ENCODE results near the gene ANAPC15. TPM values are rescaled to one million over a fixed set of nuclear protein-coding genes. Genes with fewer than 3 reads are reported as not detected.

Gene ANAPC15
- total and polyA plus RNA-seq, 2 donors (not counting 3 experiments of a cell fraction or from before 2014, with no cell fraction given): 67.0 to 70.5 TPM

DNA sequence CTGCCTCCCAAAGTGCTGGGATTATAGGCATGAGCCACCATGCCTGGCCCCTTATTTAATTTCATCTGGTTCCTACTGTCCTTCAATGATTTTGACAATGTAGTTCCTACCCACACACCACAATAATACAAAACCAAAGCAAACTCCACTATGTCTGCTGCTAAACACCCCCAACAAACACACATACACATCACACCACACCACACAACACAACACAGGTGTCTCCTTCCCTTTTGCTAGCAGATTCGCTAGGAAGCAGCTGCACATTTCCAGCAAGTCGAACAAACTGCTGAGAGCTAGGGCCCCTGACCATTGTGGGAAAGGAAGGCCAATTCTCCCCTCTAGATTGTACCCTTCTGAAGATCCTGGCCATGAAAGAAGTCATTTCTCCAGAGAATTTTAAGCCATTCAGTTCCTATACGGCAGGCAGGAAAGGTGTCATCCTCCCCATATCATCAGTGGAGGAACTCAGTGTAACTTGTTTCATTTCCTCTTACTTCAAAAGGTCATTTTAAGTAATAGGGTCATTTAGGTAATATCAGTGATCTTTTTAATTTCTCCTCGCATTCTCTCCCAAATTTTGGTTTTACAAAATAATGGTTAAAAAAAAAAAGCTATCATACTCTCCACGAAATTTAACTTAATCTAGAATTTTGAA lies 50.6 kb downstream of the ANAPC15 start:
- CTCF ChIA-PET: no interaction called here
- Histone ChIP-seq H3K27me3 (ENCODE audit: control insufficient read depth in 2 of 2, insufficient read depth in 2 of 2, low read length in 2 of 2) (no peaks in the 10 kb centered on the region), H3K9me3 (replicated peaks; ENCODE audit: control insufficient read depth, insufficient read depth, low read length) (no peaks in the 10 kb centered on the region), H4K20me1 (replicated peaks; ENCODE audit: control insufficient read depth, extremely low read depth, insufficient read depth, low read length) (no peaks in the 10 kb centered on the region), H3K4me2 (ENCODE audit: insufficient read depth, low read length) (no peak overlapping the region), H3K79me2 (ENCODE audit: control insufficient read depth, insufficient read depth, low read length) (peaks cover 35% of the 10 kb centered on the region), H3K4me1 (ENCODE audit: control insufficient read depth, extremely low read depth, insufficient read depth, low read length) (peaks cover 6% of the 10 kb centered on the region), H3K9ac (replicated peaks; ENCODE audit: extremely low read depth, insufficient read depth, low read length) (no peak overlapping the region), H3K36me3 (ENCODE audit: control insufficient read depth in 2 of 2, extremely low read depth in 1 of 2, insufficient read depth in 2 of 2, low read length in 2 of 2) (peaks cover 0 to 3% of the 10 kb centered on the region in 2 experiments), H2AFZ (ENCODE audit: low read depth, low read length) (no peak overlapping the region), H3K27ac (ENCODE audit: insufficient read depth, low read depth, low read length) (no peak overlapping the region), H3K9me1 (replicated peaks; ENCODE audit: control insufficient read depth, extremely low read depth, insufficient read depth, low read length) (no peaks in the 10 kb centered on the region), H3K4me3 (replicated peaks in 1 of 3; ENCODE audit: insufficient read depth in 1 of 3, low read depth in 1 of 3, low read length in 3 of 3) (no peak overlapping the region)
- POLR2A ChIA-PET: interaction anchor here (0.6 kb wide), 1 partner anchor 19 kb away, joined by 7 read pairs; no protein-coding TSS in a partner anchor
- no TSS peak for BruUV-seq (replicated peaks)
- dilution Hi-C loops (cut with MboI; ENCODE audit: extremely low pct_ligation_motif_present, low sequenced_read_pairs): no loop called here
- no peak for FAIRE-seq
- no peak for DNase-seq (ENCODE audit: low read depth, low spot score)
- no peak for TF ChIP-seq MYC (IDR thresholded peaks at IDR 0.05; ENCODE audit: low read depth, low read length)
- TF ChIP-seq POLR2AphosphoS5 (IDR thresholded peaks at IDR 0.05; ENCODE audit: insufficient read depth, low read depth, low read length): no peak
- no peak for TF ChIP-seq FOS (IDR thresholded peaks at IDR 0.05; ENCODE audit: borderline replicate concordance, insufficient read depth, low read length)
- TF ChIP-seq CTCF (IDR thresholded peaks at IDR 0.05; ENCODE audit: extremely low read depth in 1 of 2, insufficient read depth in 1 of 2, low read depth in 1 of 2, low read length in 2 of 2): no peak
- no peak for TF ChIP-seq JUN (IDR thresholded peaks at IDR 0.05; ENCODE audit: borderline replicate concordance, insufficient read depth, insufficient read length, low read depth)
- no peak for TF ChIP-seq EZH2 (IDR thresholded peaks at IDR 0.05; ENCODE audit: borderline replicate concordance, low read depth, low read length, severe bottlenecking)
- TF ChIP-seq, protein P1, sequence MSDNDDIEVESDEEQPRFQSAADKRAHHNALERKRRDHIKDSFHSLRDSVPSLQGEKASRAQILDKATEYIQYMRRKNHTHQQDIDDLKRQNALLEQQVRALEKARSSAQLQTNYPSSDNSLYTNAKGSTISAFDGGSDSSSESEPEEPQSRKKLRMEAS (IDR thresholded peaks at IDR 0.05; ENCODE audit: insufficient read depth, insufficient read length): no peak
- no peak for TF ChIP-seq POLR2A (IDR thresholded peaks at IDR 0.05; ENCODE audit: low read depth, low read length)
- TF ChIP-seq GATA2 (IDR thresholded peaks at IDR 0.05; ENCODE audit: insufficient read depth, insufficient read length, low read depth, low read length): no peak
- intact Hi-C loops (cut with micrococcal nuclease): no loop called here

Small RNAs within 50 kb of the gene (microRNA-seq; reads per million reads assigned to microRNA genes)
- not detected for gene MIR3165 (ENCODE audit: borderline number of aligned reads, borderline replicate concordance)

Small RNAs within 50 kb of the gene (small RNA-seq; reads per million reads assigned to genes)
- gene MIR3165 (ENCODE audit: insufficient read depth, insufficient read length, low read depth, low replicate concordance): not detected

Other genes starting within 250 kb of the ANAPC15 start
- gene DEFB131B, start 234.2 kb downstream of the ANAPC15 start, total RNA-seq: not detected in 2 replicates
- not detected in 2 replicates for gene DEFB131B, start 234.2 kb downstream of the ANAPC15 start, polyA plus RNA-seq
- 8.9 and 9.0 TPM in 2 replicates for gene XNDC1N, start 184.1 kb downstream of the ANAPC15 start, total RNA-seq
- 3.0 and 3.5 TPM in 2 replicates for gene XNDC1N, start 184.1 kb downstream of the ANAPC15 start, polyA plus RNA-seq
- 61.4 and 61.7 TPM in 2 replicates for gene RNF121, start 183.6 kb downstream of the ANAPC15 start, total RNA-seq
- 86.6 and 99.9 TPM in 2 replicates for gene RNF121, start 183.6 kb downstream of the ANAPC15 start, polyA plus RNA-seq
- gene IL18BP, start 113.8 kb downstream of the ANAPC15 start, total RNA-seq: 12.9 and 13.0 TPM in 2 replicates
- gene IL18BP, start 113.8 kb downstream of the ANAPC15 start, polyA plus RNA-seq: 20.1 and 25.1 TPM in 2 replicates
- gene NUMA1, start 32.2 kb downstream of the ANAPC15 start, total RNA-seq: 164 and 168 TPM in 2 replicates
- gene NUMA1, start 32.2 kb downstream of the ANAPC15 start, polyA plus RNA-seq: 120 and 121 TPM in 2 replicates
- gene LRRC51, start 31.8 kb downstream of the ANAPC15 start, total RNA-seq: 3.8 and 6.1 TPM in 2 replicates
- gene LRRC51, start 31.8 kb downstream of the ANAPC15 start, polyA plus RNA-seq: 3.5 and 4.4 TPM in 2 replicates
- 91.1 and 95.1 TPM in 2 replicates for gene LAMTOR1, start 9.4 kb downstream of the ANAPC15 start, total RNA-seq
- gene LAMTOR1, start 9.4 kb downstream of the ANAPC15 start, polyA plus RNA-seq: 174 and 214 TPM in 2 replicates
- not detected in 2 replicates for gene TOMT, start 6.8 kb downstream of the ANAPC15 start, total RNA-seq
- gene TOMT, start 6.8 kb downstream of the ANAPC15 start, polyA plus RNA-seq: 0.08 TPM in 1 of 2 replicates, not detected in the other
- not detected in 2 replicates for gene FOLR3, start 23.0 kb upstream of the ANAPC15 start, total RNA-seq
- gene FOLR3, start 23.0 kb upstream of the ANAPC15 start, polyA plus RNA-seq: not detected in 2 replicates
- not detected in 2 replicates for gene FOLR1, start 79.4 kb upstream of the ANAPC15 start, total RNA-seq
- gene FOLR1, start 79.4 kb upstream of the ANAPC15 start, polyA plus RNA-seq: not detected in 2 replicates
- not detected in 2 replicates for gene FOLR2, start 104.1 kb upstream of the ANAPC15 start, total RNA-seq
- gene FOLR2, start 104.1 kb upstream of the ANAPC15 start, polyA plus RNA-seq: not detected in 2 replicates
- 184 and 211 TPM in 2 replicates for gene INPPL1, start 112.1 kb upstream of the ANAPC15 start, total RNA-seq
- gene INPPL1, start 112.1 kb upstream of the ANAPC15 start, polyA plus RNA-seq: 125 and 153 TPM in 2 replicates
- not detected in 2 replicates for gene PHOX2A, start 131.5 kb upstream of the ANAPC15 start, total RNA-seq
- not detected in 2 replicates for gene PHOX2A, start 131.5 kb upstream of the ANAPC15 start, polyA plus RNA-seq

Data from endothelial cell of umbilical vein (primary cell).